Measurements from ENCODE around the gene FN1.

Gene FN1

DNA sequence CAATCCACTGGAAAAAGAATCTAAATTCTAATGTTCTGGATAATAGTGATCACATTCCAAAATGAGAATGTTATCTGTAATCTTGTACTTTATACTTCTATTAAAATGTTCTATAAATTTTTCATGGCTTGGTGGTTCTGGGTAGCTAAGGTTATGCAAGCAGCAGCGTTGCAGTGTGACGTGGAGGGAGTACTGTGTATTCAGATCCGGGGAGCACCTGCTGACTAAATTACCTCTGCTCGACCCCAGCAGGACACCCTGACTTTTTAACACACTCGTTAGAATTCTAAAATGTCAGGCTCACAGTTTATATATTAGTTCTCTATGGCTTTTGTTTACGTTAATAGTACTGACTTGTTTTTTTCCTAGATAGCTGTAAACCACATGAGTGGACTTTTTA is 111.1 kb downstream of the FN1 start:
- DNase-seq: no peak

DNA sequence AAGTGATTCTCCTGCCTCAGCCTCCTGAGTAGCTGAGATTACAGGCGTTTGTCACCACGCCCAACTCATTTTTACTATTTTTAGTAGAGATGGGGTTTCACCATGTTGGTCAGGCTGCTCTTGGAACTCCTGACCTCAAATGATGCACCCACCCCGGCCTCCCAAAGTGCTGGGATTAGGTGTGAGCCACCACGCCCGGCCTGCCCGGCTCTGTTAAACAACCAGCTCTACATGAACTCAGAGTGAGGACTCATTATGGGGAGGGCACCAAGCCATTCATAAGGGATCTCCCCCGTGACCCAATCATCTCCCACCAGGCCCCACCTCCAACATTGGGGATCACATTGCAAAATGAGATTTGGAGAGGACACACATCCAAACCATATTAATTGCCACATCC is 115.2 kb downstream of the FN1 start:
- no peak for DNase-seq

DNA sequence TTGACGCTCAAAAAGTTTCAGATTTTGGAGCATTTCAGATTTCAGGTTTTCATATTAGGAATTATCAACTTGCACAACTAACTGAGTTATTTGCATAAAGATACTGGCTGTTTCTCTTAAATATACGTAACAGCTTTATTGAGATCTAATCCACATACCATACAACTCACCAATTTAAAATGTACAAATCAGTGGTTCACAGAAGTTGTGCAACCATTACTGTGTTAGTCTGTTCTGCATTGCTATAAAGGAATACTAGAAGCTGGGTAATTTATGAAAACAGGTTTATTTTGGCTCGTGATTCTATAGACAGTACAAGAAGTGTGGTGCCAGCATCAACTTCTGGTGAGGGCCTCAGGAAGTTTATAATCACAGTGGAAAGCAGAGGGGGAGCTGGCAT is 115.8 kb downstream of the FN1 start:
- no peak for DNase-seq

DNA sequence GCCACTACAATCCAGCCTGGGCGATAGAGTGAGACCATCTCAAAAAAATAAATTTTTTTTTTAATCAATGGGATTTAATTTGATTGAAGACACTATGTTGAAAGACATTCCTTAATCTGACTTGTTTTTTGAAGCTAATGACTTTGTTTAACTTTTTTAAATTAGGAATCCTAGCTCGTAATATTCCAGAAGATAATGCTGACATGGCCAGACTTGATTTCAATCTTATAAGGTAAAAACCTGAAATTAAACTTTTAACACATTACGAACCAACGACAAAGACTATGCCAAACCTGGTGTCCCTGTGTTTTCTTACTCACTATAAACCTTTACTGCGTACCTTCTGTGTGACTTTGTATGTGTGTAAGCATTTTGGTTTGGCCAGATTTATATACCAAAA is 116.4 kb downstream of the FN1 start:
- DNase-seq: no peak

DNA sequence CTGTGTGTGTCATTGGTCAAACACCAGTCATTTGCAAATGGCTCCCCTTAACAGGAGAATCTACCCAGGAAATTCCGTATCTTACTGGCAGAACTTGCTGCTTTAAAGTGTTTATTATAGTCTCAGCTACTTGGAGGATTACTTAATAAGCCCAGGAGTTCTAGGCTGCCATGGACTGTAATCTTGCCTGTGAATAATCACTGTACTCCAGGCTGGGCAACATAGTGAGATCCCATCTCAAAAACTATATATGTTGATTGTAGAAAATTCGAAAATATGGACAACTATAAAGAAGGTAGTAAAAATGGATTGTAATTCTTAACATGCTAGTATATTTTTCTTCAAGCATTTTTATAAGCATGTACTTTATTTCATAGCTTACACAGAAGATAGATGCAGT is 119.5 kb downstream of the FN1 start:
- DNase-seq: no peak

DNA sequence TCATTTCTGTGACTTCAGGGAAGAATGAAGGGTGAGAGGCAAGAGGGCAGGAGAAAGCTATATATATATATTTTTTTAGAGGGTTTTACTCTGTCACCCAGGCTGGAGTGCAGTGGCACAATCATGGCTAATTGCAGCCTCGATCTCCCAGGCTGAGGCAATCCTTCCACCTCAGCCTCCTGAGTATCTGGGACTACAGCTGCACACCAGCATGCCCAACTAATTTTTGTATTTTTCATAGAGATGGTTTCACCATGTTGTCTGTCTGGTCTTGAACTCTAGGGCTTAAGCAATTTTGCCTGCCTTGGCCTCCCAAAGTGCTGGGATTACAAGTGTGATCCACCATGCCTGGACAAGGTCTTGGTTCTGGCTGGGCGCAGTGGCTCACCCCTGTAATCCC is 120.6 kb downstream of the FN1 start:
- DNase-seq: no peak

DNA sequence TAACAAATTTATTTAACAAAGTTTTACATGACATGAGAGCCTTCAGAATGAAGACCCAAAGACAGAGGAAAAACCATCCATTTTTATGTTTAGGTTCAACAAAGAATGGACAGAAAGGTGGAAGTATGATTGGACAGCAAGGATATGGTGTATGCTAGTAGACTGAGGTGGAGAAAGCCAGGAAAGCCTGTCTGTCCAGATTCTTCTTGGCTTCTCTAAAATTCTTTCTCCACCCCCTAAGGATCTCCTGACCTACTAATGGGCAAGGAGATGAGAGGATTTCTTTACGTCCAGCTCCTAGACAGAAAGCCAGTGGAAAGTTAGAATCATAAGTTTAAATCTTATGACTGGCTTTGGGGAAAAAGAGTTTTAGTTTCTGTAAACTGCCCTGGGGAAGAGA is 121.0 kb downstream of the FN1 start:
- DNase-seq: no peak

DNA sequence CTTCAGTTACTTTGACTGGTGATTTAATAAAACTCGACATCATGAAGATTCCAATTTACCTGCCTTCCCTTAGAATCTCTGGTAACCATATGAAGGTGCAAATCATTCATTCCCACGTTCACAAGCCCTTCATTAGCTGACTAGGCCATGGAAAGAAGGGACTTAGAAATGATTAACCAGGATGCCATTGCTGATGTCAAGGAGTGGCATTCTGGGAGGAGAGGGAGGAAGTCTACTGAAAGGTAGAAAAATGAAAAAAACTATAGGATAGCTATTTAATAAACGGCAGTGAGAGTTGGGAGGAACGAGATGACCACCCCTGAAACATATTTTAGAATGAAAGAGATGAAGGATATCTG is 122.6 kb downstream of the FN1 start:
- DNase-seq: no peak

DNA sequence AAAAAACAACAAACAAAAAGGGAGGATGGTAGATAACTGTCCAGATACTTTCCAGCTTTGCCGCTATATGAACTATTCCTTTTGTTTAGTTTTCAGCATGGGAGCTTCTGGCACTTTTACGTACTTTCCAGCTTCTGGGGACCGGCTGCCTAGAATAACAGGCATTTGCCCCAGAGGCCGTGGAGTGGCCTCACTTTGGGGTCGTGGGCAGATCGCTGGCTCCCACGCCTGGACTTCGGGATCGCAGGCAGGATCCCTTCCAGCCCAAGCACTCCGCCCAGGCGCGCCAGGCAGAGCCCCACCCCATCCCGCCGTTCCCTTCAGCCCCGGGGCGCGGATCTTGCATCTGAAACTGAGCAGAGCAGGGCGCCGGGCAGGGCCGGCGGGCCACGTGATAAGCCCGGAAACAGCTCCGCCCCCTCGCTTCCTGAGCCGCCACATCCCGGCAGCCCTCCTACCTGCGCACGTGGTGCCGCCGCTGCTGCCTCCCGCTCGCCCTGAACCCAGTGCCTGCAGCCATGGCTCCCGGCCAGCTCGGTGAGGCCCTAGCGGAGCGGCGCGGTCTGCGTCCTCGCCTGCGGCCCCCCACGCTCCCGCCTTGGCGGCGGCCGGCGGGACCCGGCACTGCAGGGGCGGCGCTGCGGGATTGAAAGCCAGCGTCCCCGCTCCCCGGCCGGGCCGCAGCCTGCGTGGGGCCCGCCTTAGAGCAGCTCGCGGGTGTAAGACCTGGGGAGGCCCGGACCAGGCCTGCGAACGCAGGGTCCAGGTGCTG is 124.1 kb downstream of the FN1 start, which contains the start of gene ATIC:
ATIC (plus strand) TSS at position 435 of the 772 bp plus-strand sequence; CDS start at position 519, 84 bp downstream.
- peak; percentile 81 to 97 for DNase-seq

DNA sequence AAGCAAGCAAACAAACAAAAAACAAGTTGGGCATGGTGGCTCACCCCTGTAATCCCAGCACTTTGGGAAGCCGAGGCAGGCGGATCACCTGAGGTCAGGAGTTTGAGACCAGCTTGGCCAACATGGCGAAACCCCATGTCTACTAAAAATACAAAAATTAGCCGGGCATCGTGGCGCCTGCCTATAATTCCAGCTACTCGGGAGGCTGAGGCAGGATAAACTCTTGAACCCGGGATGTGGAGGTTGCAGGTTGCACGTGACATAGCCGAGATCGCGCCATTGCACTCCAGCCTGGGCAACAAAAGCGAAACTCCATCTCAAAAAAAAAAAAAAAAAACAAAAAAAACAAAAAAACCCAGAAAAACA is 124.6 kb downstream of the FN1 start:
- DNase-seq: peak in 1 of 2 experiments; percentile 42
